Measurements from ENCODE around the gene GTF2F2. TPM values are rescaled to one million over a fixed set of nuclear protein-coding genes. Genes with fewer than 3 reads are reported as not detected.

Gene GTF2F2
- total and polyA plus RNA-seq, 2 donors (not counting 3 experiments of a cell fraction or from before 2014, with no cell fraction given), result 7.5 to 23.6 TPM

DNA sequence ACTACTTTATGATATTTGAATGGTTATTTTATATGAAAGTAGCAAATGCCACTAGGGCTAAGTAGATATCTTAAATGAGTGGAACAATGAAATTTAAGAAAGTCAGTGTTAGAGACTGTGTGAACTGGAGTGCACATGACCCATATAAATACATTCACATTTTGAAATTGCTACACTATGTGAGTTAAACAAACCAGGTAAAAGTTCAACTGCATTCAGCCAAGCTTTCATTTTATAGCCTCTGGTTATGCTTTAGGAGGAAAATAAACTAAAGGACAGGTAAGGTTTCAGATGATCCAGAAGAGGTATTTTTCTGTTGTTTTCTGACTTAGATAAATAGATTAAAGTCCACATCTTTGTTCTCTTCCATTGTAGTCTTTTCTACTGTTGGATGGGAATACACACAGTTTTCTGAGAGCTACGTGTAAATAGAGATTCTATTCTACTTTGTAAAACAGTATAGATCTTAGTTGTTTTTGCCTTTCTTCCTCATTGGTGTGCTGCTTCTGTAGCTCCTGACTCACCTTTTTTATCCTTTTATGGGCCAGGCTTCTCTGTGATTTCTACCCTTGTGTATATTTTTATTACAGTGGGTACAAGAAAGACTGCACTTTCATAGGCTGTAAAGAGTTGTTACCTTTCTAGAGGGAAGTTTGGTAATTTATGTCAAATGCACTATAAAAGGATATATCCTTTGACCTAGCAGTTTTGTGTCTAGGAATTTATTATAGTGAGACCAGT is 135.1 kb downstream of the GTF2F2 start:
- Histone ChIP-seq H3K9me1 (replicated peaks; ENCODE audit: control insufficient read depth, extremely low read depth, insufficient read depth, low read length) (no peaks in the 10 kb centered on the region), H3K9me3 (replicated peaks; ENCODE audit: control insufficient read depth, insufficient read depth, low read length) (no peaks in the 10 kb centered on the region), H3K9ac (replicated peaks; ENCODE audit: extremely low read depth, insufficient read depth, low read length) (no peak overlapping the region), H3K27me3 (ENCODE audit: control insufficient read depth in 2 of 2, insufficient read depth in 2 of 2, low read length in 2 of 2) (no peaks in the 10 kb centered on the region), H3K4me1 (ENCODE audit: control insufficient read depth, extremely low read depth, insufficient read depth, low read length) (no peaks in the 10 kb centered on the region), H3K36me3 (ENCODE audit: control insufficient read depth in 2 of 2, extremely low read depth in 1 of 2, insufficient read depth in 2 of 2, low read length in 2 of 2) (no peaks in the 10 kb centered on the region), H3K4me3 (replicated peaks in 1 of 3; ENCODE audit: insufficient read depth in 1 of 3, low read depth in 1 of 3, low read length in 3 of 3) (no peak overlapping the region), H4K20me1 (replicated peaks; ENCODE audit: control insufficient read depth, extremely low read depth, insufficient read depth, low read length) (no peaks in the 10 kb centered on the region), H2AFZ (ENCODE audit: low read depth, low read length) (no peak overlapping the region), H3K4me2 (ENCODE audit: insufficient read depth, low read length) (no peak overlapping the region), H3K79me2 (ENCODE audit: control insufficient read depth, insufficient read depth, low read length) (no peaks in the 10 kb centered on the region), H3K27ac (ENCODE audit: insufficient read depth, low read depth, low read length) (no peak overlapping the region)
- dilution Hi-C loops (cut with MboI; ENCODE audit: extremely low pct_ligation_motif_present, low sequenced_read_pairs) (no loop called here), intact Hi-C loops (cut with micrococcal nuclease) (no loop called here)
- CTCF ChIA-PET, result interaction anchor here (2.1 kb wide), 1 partner anchor 10 kb away, joined by 9 read pairs; no protein-coding TSS in a partner anchor
- BruUV-seq (replicated peaks), result no TSS peak
- POLR2A ChIA-PET, result no interaction called here
- FAIRE-seq (no peak), DNase-seq (ENCODE audit: low read depth, low spot score) (no peak)
- TF ChIP-seq GATA2 (IDR thresholded peaks at IDR 0.05; ENCODE audit: insufficient read depth, insufficient read length, low read depth, low read length) (no peak), MYC (IDR thresholded peaks at IDR 0.05; ENCODE audit: low read depth, low read length) (no peak), POLR2A (IDR thresholded peaks at IDR 0.05; ENCODE audit: low read depth, low read length) (no peak), CTCF (IDR thresholded peaks at IDR 0.05; ENCODE audit: extremely low read depth in 1 of 2, insufficient read depth in 1 of 2, low read depth in 1 of 2, low read length in 2 of 2) (no peak), POLR2AphosphoS5 (IDR thresholded peaks at IDR 0.05; ENCODE audit: insufficient read depth, low read depth, low read length) (no peak), MAX (IDR thresholded peaks at IDR 0.05; ENCODE audit: insufficient read depth, insufficient read length) (no peak), JUN (IDR thresholded peaks at IDR 0.05; ENCODE audit: borderline replicate concordance, insufficient read depth, insufficient read length, low read depth) (no peak), EZH2 (IDR thresholded peaks at IDR 0.05; ENCODE audit: borderline replicate concordance, low read depth, low read length, severe bottlenecking) (no peak), FOS (IDR thresholded peaks at IDR 0.05; ENCODE audit: borderline replicate concordance, insufficient read depth, low read length) (no peak)
